GM12878 (cell line): Measurements from ENCODE around the gene SLC39A11.

Experiments
- POLR2A ChIP-seq: IDR thresholded peaks from 2 replicates; pipeline ENCODE4 v1.6.1; 2011; ENCODE audit warnings: low read depth, mild to moderate bottlenecking, low read length
- RAD21 ChIP-seq: IDR thresholded peaks from 2 replicates; pipeline ENCODE4 v1.6.1; 2011; ENCODE audit warnings: mild to moderate bottlenecking, low read depth, low read length, moderate library complexity; ENCODE audit not compliant: insufficient read depth
- SUPT20H ChIP-seq: IDR thresholded peaks from 2 replicates; pipeline ENCODE4 v1.6.1; 2011; ENCODE audit warnings: low read depth, mild to moderate bottlenecking, low read length, moderate library complexity, borderline replicate concordance; ENCODE audit not compliant: control insufficient read depth

GRCh38 chr17:72775237-72775636 is 317.3 kb downstream of the SLC39A11 start:
- TF ChIP-seq POLR2A = no peak
- TF ChIP-seq SUPT20H = no peak
- no peak for TF ChIP-seq RAD21
